ENCODE measurements around the gene CLCN1.

CLCN1 gene

DNA sequence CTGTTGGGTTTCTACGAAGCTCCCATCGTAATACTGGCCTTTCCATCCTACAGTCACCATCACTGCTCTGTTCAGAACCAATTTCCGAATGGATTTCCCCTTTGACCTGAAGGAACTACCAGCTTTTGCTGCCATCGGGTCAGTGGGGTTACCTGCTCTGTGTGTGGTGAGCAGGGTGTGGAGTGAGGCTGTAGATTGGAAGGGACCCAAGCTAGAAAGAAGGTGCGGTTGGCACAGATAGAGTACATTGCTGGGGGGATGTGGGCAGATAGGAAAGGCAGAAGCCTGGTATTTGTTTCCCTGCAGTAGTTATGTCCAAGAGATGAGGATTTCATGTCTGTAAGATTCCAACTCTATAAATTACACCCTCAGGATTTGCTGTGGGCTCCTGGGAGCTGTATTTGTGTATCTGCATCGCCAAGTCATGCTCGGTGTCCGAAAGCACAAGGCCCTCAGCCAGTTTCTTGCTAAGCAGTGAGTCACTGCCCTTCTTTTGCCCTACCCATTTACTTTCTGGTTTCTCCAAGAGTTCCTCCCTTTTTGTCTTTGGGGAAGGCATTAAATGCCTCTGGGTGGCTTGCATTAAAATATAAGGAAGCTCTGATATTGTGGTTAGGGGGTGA is 15.4 kb downstream of the CLCN1 start:
- no peak overlapping the region for H3K4me3 ChIP-seq (ENCODE audit: low read depth, low read length)

- H3K4me3 ChIP-seq (ENCODE audit: low read depth, low read length) = no peak overlapping the region
Observed at GRCh38 chr7:143334244-143334643, 18.3 kb downstream of the CLCN1 start.

- H3K4me3 ChIP-seq (ENCODE audit: low read depth, low read length) = no peak overlapping the region
Observed at GRCh38 chr7:143337216-143337615, 21.3 kb downstream of the CLCN1 start.

- H3K4me3 ChIP-seq (ENCODE audit: low read depth, low read length) = no peak overlapping the region
Observed at GRCh38 chr7:143341842-143342241, 25.9 kb downstream of the CLCN1 start.

DNA sequence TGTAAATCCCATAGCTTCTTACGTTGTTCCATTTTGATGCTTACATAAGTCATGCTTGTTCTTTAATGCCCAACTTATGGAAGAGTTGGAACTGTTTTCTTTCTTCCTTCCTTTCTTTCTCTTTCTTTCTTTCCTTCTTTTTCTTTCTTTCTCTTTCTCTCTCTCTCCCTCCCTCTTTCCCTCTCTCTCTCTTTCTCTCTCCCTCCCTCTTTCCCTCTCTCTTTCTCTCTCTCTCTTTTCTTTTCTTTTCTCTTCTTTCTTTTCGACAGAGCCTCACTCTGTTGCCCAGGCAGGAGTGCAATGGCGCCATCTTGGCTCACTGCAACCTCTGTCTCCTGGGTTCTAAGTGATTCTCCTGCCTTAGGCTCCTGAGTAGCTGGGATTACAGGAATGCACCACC is 27.7 kb downstream of the CLCN1 start:
- H3K4me3 ChIP-seq (ENCODE audit: low read depth, low read length) = no peak overlapping the region

DNA sequence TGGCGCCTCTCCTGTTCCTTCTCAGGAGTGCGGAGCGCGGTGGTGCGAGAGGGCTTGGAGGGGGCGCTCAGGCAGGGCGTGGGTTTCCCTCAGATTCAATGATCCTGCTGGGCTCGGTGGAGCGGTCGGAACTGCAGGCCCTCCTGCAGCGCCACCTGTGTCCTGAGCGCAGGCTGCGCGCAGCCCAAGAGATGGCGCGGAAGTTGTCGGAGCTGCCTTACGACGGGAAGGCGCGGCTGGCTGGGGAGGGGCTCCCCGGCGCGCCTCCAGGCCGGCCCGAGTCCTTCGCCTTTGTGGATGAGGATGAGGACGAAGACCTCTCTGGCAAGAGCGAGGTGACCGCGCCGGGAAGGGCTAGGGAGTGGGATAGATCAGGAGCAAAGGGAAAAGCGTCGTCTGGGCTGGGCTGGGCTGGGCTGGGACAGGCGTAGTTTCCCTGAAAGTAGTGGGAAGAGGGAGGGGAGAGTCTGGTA is 29.6 kb downstream of the CLCN1 start:
- no peak overlapping the region for H3K4me3 ChIP-seq (ENCODE audit: low read depth, low read length)

DNA sequence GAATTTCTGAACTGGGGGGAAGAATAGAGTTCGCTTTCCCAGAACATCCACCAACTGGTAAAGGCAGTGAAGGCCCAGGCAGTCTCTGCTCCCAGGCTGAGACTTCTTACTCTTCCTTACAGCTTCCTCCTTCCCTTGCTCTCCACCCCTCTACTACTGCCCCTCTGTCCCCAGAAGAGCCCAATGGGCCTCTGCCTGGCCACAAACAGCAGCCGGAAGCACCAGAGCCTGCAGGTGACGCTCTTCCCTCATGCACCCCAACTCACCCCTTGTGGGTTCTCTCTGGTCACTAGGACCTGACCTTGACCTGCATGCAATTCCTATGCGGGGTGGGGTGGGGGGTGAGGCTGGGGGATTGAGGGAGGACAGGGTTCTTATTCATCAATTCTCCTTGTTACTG is 30.1 kb downstream of the CLCN1 start:
- H3K4me3 ChIP-seq (ENCODE audit: low read depth, low read length) = no peak overlapping the region

DNA sequence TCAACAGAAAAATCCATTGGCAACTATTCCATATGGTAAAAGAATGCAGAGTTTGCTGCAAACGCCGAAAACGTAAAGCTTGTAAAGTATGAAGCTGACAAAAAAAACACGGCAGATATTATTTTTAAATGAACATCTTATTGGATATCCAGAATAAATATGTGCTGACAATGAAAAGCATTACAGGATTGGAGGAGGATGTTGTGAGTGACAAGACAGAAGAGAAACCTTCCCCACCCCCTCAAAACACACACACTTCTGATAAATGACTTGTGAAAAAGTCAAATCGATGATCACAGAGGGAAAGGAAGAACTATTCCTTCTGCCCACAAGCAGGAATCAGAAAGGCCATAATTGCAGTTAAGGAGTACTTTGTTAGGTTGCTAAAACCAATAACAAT is 32.0 kb downstream of the CLCN1 start:
- H3K4me3 ChIP-seq (ENCODE audit: low read depth, low read length) = no peak overlapping the region

DNA sequence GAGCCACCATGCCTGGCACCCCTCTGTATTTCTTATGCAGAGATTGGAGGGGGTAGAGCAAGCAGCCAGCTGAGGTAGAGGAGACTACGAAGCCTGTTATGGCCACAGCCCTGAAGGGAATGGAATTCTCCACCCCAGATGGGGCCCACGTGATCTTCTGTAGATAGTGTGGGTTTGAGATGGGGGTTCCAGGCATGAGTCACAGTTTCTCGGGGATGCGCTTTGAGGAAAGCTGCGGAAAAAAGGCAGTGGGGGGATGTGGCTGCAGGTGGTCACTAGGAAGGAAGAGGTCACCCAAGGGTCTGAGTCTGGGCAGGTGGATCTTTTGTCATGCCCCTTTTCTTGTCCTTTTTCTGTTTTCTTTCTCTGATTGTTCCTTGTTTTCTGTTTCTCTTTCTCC is 35.1 kb downstream of the CLCN1 start:
- no peak overlapping the region for H3K4me3 ChIP-seq (ENCODE audit: low read depth, low read length)

GRCh38 chr7:143351574-143351973 is 35.7 kb downstream of the CLCN1 start:
- no peak overlapping the region for H3K4me3 ChIP-seq (ENCODE audit: low read depth, low read length)

DNA sequence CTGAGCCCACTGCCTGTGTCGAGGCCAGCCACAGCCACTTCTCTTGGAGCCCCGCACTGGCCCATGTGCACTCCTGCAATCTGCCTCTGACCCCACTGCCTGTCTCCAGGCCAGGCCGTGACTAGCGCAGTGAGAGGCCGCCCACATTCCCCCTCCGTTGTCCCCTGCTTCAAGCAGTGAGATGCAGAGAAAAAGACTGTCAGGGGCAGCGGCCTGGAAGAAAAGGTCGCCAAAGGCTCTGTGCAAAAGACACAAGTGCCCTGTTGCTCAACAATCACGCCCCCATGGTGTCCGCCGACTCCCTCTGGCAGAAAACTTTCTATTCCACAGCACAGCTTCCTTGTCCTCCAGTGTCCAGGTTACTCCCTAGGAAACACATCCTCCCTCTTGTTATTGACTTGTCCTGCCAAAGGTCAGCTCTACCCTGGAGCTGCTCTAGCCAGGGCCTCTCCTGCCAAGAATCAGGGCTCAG is 36.7 kb downstream of the CLCN1 start:
- no peak overlapping the region for H3K4me3 ChIP-seq (ENCODE audit: low read depth, low read length)

- H3K4me3 ChIP-seq (ENCODE audit: low read depth, low read length) = no peak overlapping the region
Observed at GRCh38 chr7:143354376-143354775, 38.5 kb downstream of the CLCN1 start.

DNA sequence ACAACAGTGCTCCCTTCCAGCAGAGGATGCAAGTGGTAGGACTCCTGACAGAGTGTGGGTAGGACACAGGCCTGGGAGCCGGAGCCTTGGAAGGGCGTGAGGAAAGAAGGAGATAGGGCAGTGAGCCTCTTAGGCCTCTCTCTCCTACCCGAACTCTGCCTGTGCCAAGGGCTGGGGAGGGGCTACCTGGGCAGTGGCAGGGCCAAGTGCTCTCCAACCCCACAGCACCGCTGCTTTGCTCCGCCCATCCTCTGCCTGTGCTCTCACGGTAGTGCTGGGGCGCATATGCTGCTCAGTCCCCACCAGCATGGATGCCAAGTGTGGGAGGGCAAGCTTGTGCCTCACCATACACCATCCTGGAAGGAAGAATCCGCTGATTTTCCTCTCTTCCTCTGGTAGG is 39.1 kb downstream of the CLCN1 start:
- no peak overlapping the region for H3K4me3 ChIP-seq (ENCODE audit: low read depth, low read length)

GRCh38 chr7:143355450-143356385 is 39.8 kb downstream of the CLCN1 start:
- no peak overlapping the region for H3K4me3 ChIP-seq (ENCODE audit: low read depth, low read length)

DNA sequence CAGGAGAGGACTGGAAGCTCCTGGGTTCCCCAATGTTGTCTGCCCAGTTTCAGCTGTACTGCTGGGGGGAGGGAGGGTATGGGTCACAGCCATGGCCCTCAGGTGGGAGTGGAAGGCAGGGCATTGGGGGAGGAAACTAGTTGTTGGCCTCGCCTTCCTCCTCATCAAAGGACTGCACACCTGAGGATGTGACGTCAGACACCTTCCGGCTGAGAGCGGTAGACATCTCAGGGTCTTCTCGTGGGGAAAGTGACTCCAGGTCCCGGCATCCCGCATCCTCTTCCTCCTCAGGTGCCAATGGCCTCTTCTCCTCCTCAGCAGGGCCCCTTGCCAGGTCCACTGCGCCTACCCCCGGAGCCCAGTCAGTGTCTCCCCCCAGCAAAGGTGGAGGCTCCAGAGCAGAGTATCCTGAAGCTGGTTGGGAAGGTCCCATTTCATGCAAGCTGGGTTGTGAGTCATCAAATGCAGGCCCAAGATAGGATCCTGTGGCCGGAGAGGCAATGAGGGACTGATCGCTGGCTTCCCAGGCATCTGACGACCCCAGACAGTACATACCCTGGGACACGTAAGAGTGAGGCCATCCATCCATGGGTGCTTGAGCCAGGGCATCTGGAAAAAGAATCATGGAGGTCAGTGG is 40.6 kb downstream of the CLCN1 start:
- no peak overlapping the region for H3K4me3 ChIP-seq (ENCODE audit: low read depth, low read length)

DNA sequence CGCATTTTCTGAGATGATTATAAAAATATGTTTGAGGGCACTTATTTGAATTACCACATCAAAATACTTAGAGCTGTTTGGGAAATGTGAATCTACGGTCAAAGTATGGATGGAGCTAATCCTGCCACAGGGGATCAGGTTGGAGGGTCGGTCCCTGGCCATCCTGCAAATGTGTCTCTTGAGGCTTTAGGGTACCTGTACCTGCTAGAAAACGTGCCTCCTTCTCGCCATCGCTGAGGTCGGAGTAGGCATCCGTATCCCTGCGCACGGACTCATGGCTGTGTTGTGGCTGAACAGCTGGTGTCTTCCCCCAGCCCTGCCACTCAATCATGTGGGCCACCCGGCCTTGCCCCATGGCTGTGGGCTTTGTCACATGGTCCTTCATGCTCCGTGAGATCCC is 42.7 kb downstream of the CLCN1 start:
- H3K4me3 ChIP-seq (ENCODE audit: low read depth, low read length) = no peak overlapping the region

DNA sequence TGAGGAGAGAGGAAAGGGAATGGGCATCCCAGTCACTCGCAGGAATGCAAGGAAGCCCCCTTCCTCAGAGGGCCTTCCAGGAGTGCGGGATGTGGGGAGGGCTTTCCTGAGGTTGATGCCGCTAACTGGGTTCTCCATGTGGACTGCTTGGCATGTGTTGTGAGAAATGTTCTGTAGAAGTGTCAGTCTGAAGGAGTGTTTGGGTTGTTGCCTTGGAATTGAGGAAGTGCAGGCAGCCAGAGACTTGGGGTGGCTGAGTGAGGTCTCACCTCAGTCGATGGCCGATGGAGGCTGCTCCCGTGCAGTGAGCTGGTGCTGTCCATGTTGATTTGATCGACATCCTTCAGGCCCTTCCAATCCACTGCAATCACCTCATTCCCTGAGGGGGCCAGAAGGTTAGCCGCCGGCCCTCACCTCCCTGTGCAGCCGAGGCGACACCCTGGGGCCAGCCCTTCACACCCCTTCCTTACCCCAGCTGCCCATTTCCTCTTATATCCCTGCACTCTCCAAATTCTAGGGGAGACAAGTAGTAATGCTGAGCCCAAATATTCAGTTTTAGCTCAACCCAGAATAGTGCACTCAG is 44.0 kb downstream of the CLCN1 start:
- H3K4me3 ChIP-seq (ENCODE audit: low read depth, low read length) = no peak overlapping the region

DNA sequence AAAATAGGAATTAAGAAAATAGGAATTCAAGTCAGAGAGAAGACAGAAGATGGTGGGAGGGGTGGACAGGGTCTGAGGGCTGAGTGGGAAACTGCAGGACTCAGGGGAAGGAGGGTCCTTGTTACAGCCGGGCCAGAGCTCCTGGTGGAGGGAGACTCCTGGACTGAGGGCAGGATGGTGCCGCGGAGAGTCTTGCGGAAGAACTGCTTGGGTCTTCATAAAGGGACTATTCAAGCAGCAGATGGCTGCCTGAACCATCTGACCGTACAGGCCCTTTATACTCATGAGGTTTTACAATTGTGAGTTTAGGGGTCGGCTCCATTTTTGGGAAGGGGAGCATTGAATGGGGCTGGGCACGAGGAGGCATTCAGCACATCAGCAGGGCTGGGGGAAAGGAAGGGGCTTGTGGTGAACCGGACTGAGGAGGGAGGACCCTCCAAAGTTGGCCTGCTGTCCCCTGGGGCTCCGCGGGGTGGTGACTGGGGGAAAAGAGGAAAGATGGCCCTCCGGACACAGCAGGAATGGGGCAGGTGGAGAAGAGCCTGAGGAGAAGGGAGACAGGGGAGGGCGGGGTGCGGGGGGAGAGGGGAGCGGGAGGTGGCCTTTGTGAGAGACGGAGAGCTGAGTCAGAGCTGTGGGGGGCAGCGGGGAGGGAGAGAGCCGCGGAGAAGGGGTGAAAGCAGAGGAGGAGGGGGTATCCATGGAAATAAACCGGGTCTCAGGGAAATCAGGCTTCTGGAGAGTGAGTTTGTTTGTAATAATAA is 45.1 kb downstream of the CLCN1 start:
- H3K4me3 ChIP-seq (ENCODE audit: low read depth, low read length) = peak overlapping the region; percentile 70

DNA sequence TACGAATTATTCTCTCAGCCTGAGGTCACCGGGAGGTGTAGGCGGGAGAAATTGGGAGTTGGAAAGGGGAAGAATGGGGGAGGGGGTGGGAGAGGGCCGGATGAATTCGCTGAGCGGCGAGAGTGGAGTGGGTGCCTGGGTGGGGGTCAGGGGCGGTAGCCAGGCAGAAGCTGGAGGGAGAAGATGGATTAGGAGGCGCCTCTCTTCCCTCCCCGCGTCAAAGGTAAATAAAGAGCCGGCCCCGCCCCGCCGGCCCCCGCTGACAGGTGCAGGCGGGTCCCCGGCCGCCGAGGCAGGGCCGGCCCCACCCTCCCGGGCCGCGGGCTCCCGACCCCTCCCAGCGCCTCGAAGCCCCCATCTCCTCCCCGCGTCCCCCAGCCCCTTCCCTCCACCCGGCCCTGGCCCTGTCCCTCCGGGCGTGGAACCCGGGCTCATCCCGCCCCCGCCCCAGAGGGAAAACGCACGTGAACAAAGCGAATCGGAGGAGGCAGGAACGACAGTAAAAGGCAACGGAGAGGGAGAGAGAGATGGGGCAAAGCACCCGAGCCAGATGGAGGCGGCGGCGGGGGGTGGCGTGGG is 45.7 kb downstream of the CLCN1 start:
- peak overlapping the region; percentile 70 for H3K4me3 ChIP-seq (ENCODE audit: low read depth, low read length)

All from iPS-11a (cell line).